ENCODE data around the gene PCP4L1.
"Not testable (repeated sequence)": the region's sequence is repeated elsewhere in the genome, so short reads cannot be mapped to it uniquely, and the experiment has no call there.

Gene PCP4L1

DNA sequence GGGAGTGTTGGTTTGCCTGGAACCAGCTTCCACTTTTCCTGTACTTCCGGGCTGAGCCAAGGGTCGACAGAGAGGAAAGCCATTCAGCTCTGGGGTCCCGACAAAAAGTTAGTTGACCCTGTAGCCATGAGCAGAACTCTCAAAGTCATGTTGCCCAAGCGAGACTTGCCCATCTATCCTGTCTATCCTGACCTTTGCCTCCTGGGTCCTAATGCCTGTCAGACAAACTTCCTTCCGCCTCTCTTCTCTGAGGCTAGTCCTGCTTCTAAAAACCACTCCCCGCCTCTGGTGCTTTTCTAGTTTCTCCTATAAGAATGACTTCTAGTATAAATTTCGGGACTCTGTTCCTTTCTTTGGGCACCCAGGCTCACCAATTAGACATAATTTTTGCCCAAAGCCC, 7.7 kb upstream of the PCP4L1 start:
- Mint-ChIP-seq H3K27ac (no peak overlapping the region), H3K4me3 (no peak overlapping the region), H3K36me3 (no peaks in the 10 kb centered on the region), H3K9me3 (peaks cover 2% of the 10 kb centered on the region), H3K4me1 (no peaks in the 10 kb centered on the region)
- no peak for ATAC-seq
- DNase-seq (ENCODE audit: low spot score in 2 of 2) = no peak

- Mint-ChIP-seq H3K4me3 (no peak overlapping the region), H3K4me1 (no peaks in the 10 kb centered on the region), H3K36me3 (no peaks in the 10 kb centered on the region), H3K27ac (no peak overlapping the region), H3K9me3 (peaks cover 2% of the 10 kb centered on the region)
- DNase-seq (ENCODE audit: low spot score in 2 of 2) (no peak), ATAC-seq (no peak)
These were observed 7.0 kb upstream of the PCP4L1 start for GRCh38 chr1:161251579-161251978.

DNA sequence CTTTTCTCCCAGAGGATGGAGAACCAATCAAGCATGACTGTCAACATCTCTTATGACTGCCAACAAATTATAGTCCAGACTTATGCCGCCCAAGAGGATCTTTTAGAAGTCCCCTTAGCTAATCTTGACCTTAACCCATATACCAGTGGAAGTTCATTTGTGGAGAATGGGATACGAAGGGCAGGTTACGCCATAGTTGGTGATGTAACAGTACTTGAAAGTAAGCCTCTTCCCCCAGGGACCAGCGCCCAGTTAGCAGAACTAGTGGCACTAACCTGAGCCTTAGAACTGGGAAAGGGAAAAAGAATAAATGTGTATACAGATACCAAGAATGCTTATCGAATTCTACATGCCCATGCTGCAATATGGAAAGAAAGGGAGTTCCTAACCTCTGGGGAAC, 3.2 kb upstream of the PCP4L1 start:
- not testable (repeated sequence) for ATAC-seq; H3K36me3 Mint-ChIP-seq; H3K27ac Mint-ChIP-seq; H3K4me3 Mint-ChIP-seq; DNase-seq (ENCODE audit: low spot score in 2 of 2)
- H3K9me3 Mint-ChIP-seq = peaks cover 10% of the 10 kb centered on the region
- H3K4me1 Mint-ChIP-seq = peaks cover 11% of the 10 kb centered on the region

DNA sequence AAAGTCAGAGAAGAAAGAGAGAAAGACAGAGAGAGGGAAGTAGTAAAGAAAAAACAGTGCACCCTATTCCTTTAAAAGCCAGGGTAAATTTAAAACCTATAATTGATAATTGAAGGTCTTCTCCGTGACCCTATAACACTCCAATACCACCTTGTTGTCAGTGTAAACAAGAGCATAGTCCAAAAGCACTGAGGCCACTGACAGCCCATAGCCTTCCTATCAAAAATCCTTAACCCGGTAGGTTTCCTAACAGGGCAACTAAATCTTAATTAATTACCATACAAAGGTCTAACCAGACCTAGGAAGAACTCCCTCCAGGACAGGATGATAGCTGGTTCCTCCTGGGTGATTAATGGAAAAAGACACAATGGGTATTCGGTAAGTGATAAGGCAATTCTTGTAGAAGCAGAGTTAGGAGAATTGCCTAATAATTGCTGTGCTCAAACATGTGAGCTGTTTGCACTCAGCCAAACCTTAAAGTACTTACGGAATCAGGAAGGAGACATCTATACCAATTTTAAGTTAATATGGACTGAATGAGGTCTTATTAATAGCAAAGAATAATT, 2.5 kb upstream of the PCP4L1 start:
- H3K4me3 Mint-ChIP-seq; H3K36me3 Mint-ChIP-seq; DNase-seq (ENCODE audit: low spot score in 2 of 2); ATAC-seq; H3K27ac Mint-ChIP-seq: not testable (repeated sequence)
- Mint-ChIP-seq H3K4me1 (peaks cover 11% of the 10 kb centered on the region), H3K9me3 (peaks cover 10% of the 10 kb centered on the region)

GRCh38 chr1:161257109-161257508, 1.4 kb upstream of the PCP4L1 start:
- peaks cover 10% of the 10 kb centered on the region for H3K9me3 Mint-ChIP-seq
- H3K36me3 Mint-ChIP-seq; H3K4me3 Mint-ChIP-seq; ATAC-seq; DNase-seq (ENCODE audit: low spot score in 2 of 2); H3K27ac Mint-ChIP-seq: not testable (repeated sequence)
- peaks cover 11% of the 10 kb centered on the region for H3K4me1 Mint-ChIP-seq

- DNase-seq (ENCODE audit: low spot score in 2 of 2) (no peak), ATAC-seq (no peak)
- H3K9me3 Mint-ChIP-seq = peaks cover 10% of the 10 kb centered on the region
- peak overlapping the region; percentile 65 for H3K4me3 Mint-ChIP-seq
- peaks cover 11% of the 10 kb centered on the region for H3K4me1 Mint-ChIP-seq
- no peaks in the 10 kb centered on the region for H3K36me3 Mint-ChIP-seq
- H3K27ac Mint-ChIP-seq = no peak overlapping the region
These were observed 779 bp downstream of the PCP4L1 start for GRCh38 chr1:161259345-161259702.

DNA sequence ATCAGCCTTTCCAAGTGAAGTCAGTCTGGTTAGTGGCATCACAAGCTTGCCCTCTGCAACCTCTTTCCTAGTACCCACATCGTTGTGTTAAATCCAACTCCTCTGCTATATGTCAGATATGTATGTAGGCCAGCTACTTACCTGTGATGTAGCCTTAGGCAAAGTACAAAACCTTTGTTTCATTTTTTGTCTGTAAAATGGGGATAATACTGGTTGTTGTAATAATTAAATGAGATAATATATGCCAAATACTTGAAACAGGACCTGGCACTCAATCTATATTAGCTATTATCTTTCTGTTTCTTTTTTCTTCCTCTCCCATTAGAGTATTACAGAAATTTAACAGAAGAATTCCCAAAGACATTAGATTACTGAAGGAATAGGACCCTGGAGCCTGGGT, 1.2 kb downstream of the PCP4L1 start:
- peaks cover 11% of the 10 kb centered on the region for H3K4me1 Mint-ChIP-seq
- no peak for DNase-seq (ENCODE audit: low spot score in 2 of 2)
- H3K4me3 Mint-ChIP-seq = peak overlapping the region; percentile 65
- H3K27ac Mint-ChIP-seq = no peak overlapping the region
- no peaks in the 10 kb centered on the region for H3K36me3 Mint-ChIP-seq
- ATAC-seq = no peak
- H3K9me3 Mint-ChIP-seq = peaks cover 10% of the 10 kb centered on the region

GRCh38 chr1:161260376-161261260, 2.1 kb downstream of the PCP4L1 start:
- Mint-ChIP-seq H3K4me3 (no peak overlapping the region), H3K27ac (no peak overlapping the region), H3K4me1 (peaks cover 11% of the 10 kb centered on the region), H3K36me3 (no peaks in the 10 kb centered on the region), H3K9me3 (peaks cover 8% of the 10 kb centered on the region)
- ATAC-seq (no peak), DNase-seq (ENCODE audit: low spot score in 2 of 2) (no peak)

GRCh38 chr1:161261261-161262235, 3.0 kb downstream of the PCP4L1 start:
- no peak overlapping the region for H3K27ac Mint-ChIP-seq
- peaks cover 11% of the 10 kb centered on the region for H3K4me1 Mint-ChIP-seq
- H3K4me3 Mint-ChIP-seq = no peak overlapping the region
- DNase-seq (ENCODE audit: low spot score in 2 of 2) (no peak), ATAC-seq (no peak)
- H3K36me3 Mint-ChIP-seq = no peaks in the 10 kb centered on the region
- H3K9me3 Mint-ChIP-seq = peaks cover 8% of the 10 kb centered on the region

GRCh38 chr1:161265305-161265704, 6.8 kb downstream of the PCP4L1 start:
- H3K4me3 Mint-ChIP-seq = no peak overlapping the region
- H3K36me3 Mint-ChIP-seq = no peaks in the 10 kb centered on the region
- no peaks in the 10 kb centered on the region for H3K4me1 Mint-ChIP-seq
- DNase-seq (ENCODE audit: low spot score in 2 of 2) (no peak), ATAC-seq (no peak)
- no peak overlapping the region for H3K27ac Mint-ChIP-seq
- H3K9me3 Mint-ChIP-seq = no peaks in the 10 kb centered on the region

- Mint-ChIP-seq H3K4me3 (no peak overlapping the region), H3K27ac (no peak overlapping the region), H3K9me3 (no peaks in the 10 kb centered on the region), H3K36me3 (no peaks in the 10 kb centered on the region), H3K4me1 (no peaks in the 10 kb centered on the region)
- DNase-seq (ENCODE audit: low spot score in 2 of 2) (no peak), ATAC-seq (no peak)
These were observed 7.7 kb downstream of the PCP4L1 start for GRCh38 chr1:161266202-161266601.

- DNase-seq (ENCODE audit: low spot score in 2 of 2) (no peak), ATAC-seq (no peak)
- no peak overlapping the region for H3K27ac Mint-ChIP-seq
- no peaks in the 10 kb centered on the region for H3K9me3 Mint-ChIP-seq
- H3K4me1 Mint-ChIP-seq = no peaks in the 10 kb centered on the region
- H3K36me3 Mint-ChIP-seq = no peaks in the 10 kb centered on the region
- no peak overlapping the region for H3K4me3 Mint-ChIP-seq
These were observed 8.3 kb downstream of the PCP4L1 start for GRCh38 chr1:161266836-161267235.

GRCh38 chr1:161267321-161267720, 8.8 kb downstream of the PCP4L1 start:
- Mint-ChIP-seq H3K9me3 (no peaks in the 10 kb centered on the region), H3K4me1 (no peaks in the 10 kb centered on the region), H3K27ac (no peak overlapping the region), H3K4me3 (no peak overlapping the region), H3K36me3 (no peaks in the 10 kb centered on the region)
- DNase-seq (ENCODE audit: low spot score in 2 of 2) (no peak), ATAC-seq (no peak)

GRCh38 chr1:161273402-161273801, 14.9 kb downstream of the PCP4L1 start:
- Mint-ChIP-seq H3K36me3 (no peaks in the 10 kb centered on the region), H3K4me3 (no peak overlapping the region), H3K27ac (no peak overlapping the region), H3K9me3 (no peaks in the 10 kb centered on the region), H3K4me1 (no peaks in the 10 kb centered on the region)
- DNase-seq (ENCODE audit: low spot score in 2 of 2) (no peak), ATAC-seq (no peak)

DNA sequence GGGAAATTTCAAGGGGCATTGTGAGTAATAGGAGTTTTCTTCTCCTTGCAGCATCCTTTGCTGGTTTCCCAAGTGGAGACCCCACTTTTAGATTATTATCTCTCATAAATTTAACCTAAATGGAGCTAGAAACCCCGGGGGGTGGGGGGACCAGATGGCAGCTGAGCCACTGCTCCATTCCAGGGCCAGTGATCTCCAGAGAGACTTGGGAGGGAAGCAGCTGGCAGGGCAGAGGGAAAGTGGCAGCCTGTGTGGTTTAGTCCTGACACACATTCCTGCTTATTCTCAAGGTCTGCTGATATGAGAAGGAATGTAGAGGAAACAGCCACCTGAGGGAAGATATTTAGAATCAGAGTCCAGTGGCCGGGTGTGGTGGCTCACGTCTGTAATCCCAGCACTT, 16.3 kb downstream of the PCP4L1 start:
- no peak for DNase-seq (ENCODE audit: low spot score in 2 of 2)
- no peak overlapping the region for H3K4me3 Mint-ChIP-seq
- no peak overlapping the region for H3K27ac Mint-ChIP-seq
- H3K4me1 Mint-ChIP-seq = no peaks in the 10 kb centered on the region
- ATAC-seq = no peak
- no peaks in the 10 kb centered on the region for H3K36me3 Mint-ChIP-seq
- H3K9me3 Mint-ChIP-seq = no peaks in the 10 kb centered on the region
